Activated CD4-positive, alpha-beta T cell treated with anti-CD3 and anti-CD28 coated beads, Interleukin-2, amount 50 U/mL, for 4 hours (primary cell): Measurements from ENCODE around the gene TP53I13.
A peak's percentile ranks its signal among the peaks of the same experiment; 100 is the strongest.

Source experiments
- DNase-seq, 2 experiments: peaks; one replicate each; pipeline ENCODE4 v3.0.0-alpha.2; 2020

TP53I13 gene

GRCh38 chr17:29567554-29568330 lies 759 bp upstream of the TP53I13 start:
- DNase-seq: peak; percentile 63 to 65

GRCh38 chr17:29569245-29569950 lies 897 bp downstream of the TP53I13 start:
- DNase-seq: no peak

GRCh38 chr17:29570521-29570920 lies 2.0 kb downstream of the TP53I13 start:
- no peak for DNase-seq

GRCh38 chr17:29571486-29571882 lies 3.0 kb downstream of the TP53I13 start:
- DNase-seq: no peak

- no peak for DNase-seq
Measured at GRCh38 chr17:29571883-29572681, 3.6 kb downstream of the TP53I13 start.

- peak; percentile 49 to 52 for DNase-seq
Measured at GRCh38 chr17:29572691-29573557, 4.4 kb downstream of the TP53I13 start.

- no peak for DNase-seq
Measured at GRCh38 chr17:29573558-29573869, 5.0 kb downstream of the TP53I13 start.

GRCh38 chr17:29573871-29574731 lies 5.6 kb downstream of the TP53I13 start:
- no peak for DNase-seq

GRCh38 chr17:29574732-29575510 lies 6.4 kb downstream of the TP53I13 start:
- no peak for DNase-seq

- no peak for DNase-seq
Measured at GRCh38 chr17:29575511-29576213, 7.2 kb downstream of the TP53I13 start.

- no peak for DNase-seq
Measured at GRCh38 chr17:29576214-29577000, 7.9 kb downstream of the TP53I13 start.

GRCh38 chr17:29577001-29577370 lies 8.5 kb downstream of the TP53I13 start:
- DNase-seq: no peak

- no peak for DNase-seq
Measured at GRCh38 chr17:29577385-29578211, 9.1 kb downstream of the TP53I13 start.

- DNase-seq: no peak
Measured at GRCh38 chr17:29578626-29579485, 10.4 kb downstream of the TP53I13 start.

GRCh38 chr17:29579866-29580771 lies 11.6 kb downstream of the TP53I13 start:
- peak; percentile 90 to 91 for DNase-seq

- DNase-seq: no peak
Measured at GRCh38 chr17:29581583-29582253, 13.2 kb downstream of the TP53I13 start.
